ENCODE measurements around the gene TMEM51. TPM values are rescaled to one million over a fixed set of nuclear protein-coding genes. Genes with fewer than 3 reads are reported as not detected.

Gene TMEM51
- total RNA-seq, 1 experiment from 2014 or later: 16.6 TPM

Other genes with a start within 250 kb of the TMEM51 start
- gene FHAD1, start 93.5 kb downstream of the TMEM51 start, total RNA-seq (2014; rRNA removed; shearing (Covaris generic); ENCODE audit: low replicate concordance): 1.2 and 18.0 TPM in 2 replicates

Measured in Caki2 (cell line).